Transverse colon (tissue), 4 donors: Measurements from ENCODE around the gene KSR1.

Experiments
- CTCF ChIP-seq, 5 experiments: fragments of 200-600 bp in 3 of 5; fragments of 450-650 bp in 2 of 5; sonication (generic) in 3 of 5; IDR thresholded peaks; 1 replicate in 2 of 5; 2 replicates in 3 of 5; pipeline ENCODE4 v1.5.1; 2016 to 2017; ENCODE audit warnings: antibody characterized with exemption in 5 of 5, inconsistent platforms in 3 of 5, mild to moderate bottlenecking in 2 of 5, moderate library complexity in 1 of 5
- POLR2A ChIP-seq: fragments of 450-650 bp; IDR thresholded peaks from one replicate; pipeline ENCODE4 v1.6.1; 2016; ENCODE audit warnings: antibody characterized with exemption, mild to moderate bottlenecking, moderate library complexity
- POLR2AphosphoS5 ChIP-seq, 3 donors: sonication (generic); formaldehyde crosslinking; IDR thresholded peaks; one replicate each; pipeline ENCODE4 v1.6.1; 2016; ENCODE audit warnings: antibody characterized with exemption in 3 of 3

GRCh38 chr17:27613433-27613832, 157.2 kb downstream of the KSR1 start:
- TF ChIP-seq POLR2AphosphoS5 (IDR thresholded peaks at IDR 0.05) (no peak), CTCF (IDR thresholded peaks at IDR 0.05) (no peak), POLR2A (no peak)
